ENCODE results near the gene SPON2.

The SPON2 gene

GRCh38 chr4:1172228-1172851 lies at the start of gene SPON2:
TSS of gene SPON2 (minus strand) at chr4:1172583.
- in situ Hi-C loops (cut with MboI; ENCODE audit: low sequenced_read_pairs): no loop called here

DNA sequence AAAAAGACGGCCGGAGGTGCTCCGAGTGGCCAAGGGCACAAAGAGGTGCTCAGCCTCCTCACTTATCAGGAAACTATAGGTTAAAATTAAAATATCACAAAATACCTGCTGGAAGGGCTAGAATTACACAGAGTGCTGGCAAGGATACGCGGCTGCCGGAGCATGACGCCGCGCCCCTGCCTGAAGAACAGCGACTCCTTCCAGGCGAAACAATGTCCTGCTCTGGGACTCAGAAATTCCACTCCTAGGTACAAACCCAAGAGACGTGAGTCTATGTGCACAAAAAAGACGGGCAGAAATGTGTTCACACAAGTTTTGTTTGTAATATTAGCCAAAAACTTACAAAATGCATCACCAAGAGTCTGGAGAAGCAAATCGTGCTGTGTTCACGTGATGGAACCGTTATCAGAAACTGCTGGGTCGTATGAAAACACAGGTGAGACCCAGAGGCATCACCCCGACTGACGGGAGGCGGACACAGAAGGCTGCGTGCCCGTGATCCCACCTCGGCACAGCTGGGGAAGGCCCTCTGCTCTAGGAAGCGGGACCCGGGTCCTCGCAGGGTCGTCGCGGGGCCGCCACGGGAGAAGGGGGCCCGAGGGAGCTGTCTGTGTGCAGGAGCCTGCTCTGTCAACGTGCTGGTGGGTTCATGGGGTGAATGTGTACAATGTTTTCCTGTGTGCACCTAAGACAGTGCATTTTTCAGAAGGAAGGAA lies 48.9 kb upstream of the SPON2 start:
- in situ Hi-C loops (cut with MboI; ENCODE audit: low sequenced_read_pairs): no loop called here

GRCh38 chr4:1220566-1220965 lies 48.2 kb upstream of the SPON2 start:
- in situ Hi-C loops (cut with MboI; ENCODE audit: low sequenced_read_pairs): no loop called here

- in situ Hi-C loops (cut with MboI; ENCODE audit: low sequenced_read_pairs): no loop called here
These were observed 47.2 kb upstream of the SPON2 start for GRCh38 chr4:1219566-1219950.

- in situ Hi-C loops (cut with MboI; ENCODE audit: low sequenced_read_pairs): no loop called here
These were observed 46.5 kb upstream of the SPON2 start for GRCh38 chr4:1218634-1219565.

GRCh38 chr4:1217366-1217765 lies 45.0 kb upstream of the SPON2 start:
- in situ Hi-C loops (cut with MboI; ENCODE audit: low sequenced_read_pairs): no loop called here

DNA sequence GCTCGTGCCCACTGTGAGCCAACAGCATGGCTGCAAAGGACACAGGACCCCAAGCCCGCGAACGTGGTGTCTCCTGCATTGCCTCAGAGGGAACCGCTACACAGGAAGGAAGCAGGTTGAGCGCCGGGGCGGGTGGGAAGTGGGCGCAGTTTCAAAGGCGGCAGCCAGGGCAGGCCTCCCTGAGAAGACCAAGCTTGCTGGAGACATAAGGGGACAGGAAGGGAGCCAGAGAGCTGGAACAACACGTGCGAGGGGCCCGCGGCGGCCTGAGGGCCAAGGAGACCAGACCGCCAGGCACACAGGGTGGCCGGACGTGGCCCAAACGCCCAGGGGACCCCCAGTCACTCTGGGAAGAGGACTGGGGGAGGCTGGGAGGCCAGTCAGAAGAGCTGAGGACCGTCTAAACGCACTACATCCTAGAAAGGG lies 44.5 kb upstream of the SPON2 start:
- in situ Hi-C loops (cut with MboI; ENCODE audit: low sequenced_read_pairs): no loop called here

- in situ Hi-C loops (cut with MboI; ENCODE audit: low sequenced_read_pairs): no loop called here
These were observed 43.8 kb upstream of the SPON2 start for GRCh38 chr4:1216076-1216614.

DNA sequence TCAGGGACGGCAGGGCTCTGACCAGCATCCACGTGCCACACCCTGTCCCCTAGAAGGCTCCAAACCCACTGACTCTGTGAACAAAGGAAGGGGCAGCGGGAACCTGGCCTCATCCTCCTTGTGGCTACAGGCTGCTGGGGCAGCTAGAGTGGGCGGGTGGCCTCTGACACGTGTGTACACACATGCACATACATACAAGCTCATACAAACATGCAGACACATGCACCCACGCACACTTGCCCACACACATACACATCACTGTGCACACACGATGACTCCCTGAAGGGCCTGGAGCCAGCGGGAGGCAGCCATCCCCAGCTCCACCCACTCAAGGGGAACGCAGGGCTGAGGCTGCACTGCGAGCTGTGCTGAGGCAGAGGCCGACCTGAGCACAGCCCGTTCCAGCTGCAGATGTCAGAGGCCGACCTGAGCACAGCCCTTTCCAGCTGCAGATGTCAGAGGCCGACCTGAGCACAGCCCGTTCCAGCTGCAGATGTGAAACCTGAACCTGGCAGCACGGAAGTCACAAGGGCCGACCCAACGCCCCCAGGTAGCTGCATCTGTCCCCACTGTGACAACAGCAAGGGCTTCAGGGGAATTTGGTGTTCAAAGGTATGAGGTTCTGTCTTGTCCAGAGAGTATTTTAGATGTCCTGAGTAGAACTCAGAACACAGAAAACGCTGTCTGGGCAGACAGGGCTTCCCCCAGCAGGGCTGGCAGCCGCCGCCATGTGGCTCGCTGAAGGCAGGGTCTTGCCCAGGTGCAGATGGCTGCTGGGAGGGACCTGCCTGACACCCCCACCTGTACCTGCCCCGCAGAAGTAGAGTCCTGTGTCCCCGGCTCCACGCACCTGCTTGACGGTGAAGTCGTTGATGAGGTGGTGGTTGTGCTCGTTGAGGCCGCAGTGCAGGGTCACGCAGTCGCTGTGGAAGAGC lies 43.0 kb upstream of the SPON2 start:
- in situ Hi-C loops (cut with MboI; ENCODE audit: low sequenced_read_pairs): no loop called here

- in situ Hi-C loops (cut with MboI; ENCODE audit: low sequenced_read_pairs): no loop called here
These were observed 42.0 kb upstream of the SPON2 start for GRCh38 chr4:1214101-1215095.

DNA sequence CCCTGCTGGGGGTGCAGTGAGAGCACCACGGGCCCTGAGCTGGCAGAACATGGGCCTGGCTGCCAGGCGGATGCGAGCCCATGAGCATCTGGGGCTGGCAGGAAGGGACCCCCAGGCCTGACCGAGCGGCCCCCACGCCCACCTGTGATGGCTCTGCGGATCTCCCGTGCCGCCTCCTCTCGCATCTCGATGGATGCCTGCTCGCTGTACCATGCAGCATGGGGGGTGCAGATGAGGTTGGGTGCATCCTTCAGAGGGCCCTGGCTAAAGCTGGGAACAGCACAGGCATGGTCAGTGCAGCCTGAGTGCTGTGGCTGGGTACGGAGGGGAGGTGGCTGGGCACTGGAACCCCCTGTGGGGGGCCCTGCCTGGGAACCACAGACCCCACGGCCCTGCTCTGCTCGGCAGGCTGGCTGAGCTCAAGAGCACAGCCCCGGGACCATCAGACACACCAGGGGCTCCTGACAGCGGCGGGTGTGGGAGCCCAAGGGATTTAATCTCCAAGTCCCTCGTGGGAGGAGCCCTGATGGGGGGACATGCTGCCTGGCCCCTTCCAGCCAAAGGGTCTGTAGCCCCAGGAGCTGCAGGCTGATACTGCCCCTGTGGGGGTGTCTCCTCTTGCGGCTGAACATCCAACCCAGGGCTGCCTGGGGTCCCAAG lies 41.1 kb upstream of the SPON2 start:
- in situ Hi-C loops (cut with MboI; ENCODE audit: low sequenced_read_pairs): no loop called here

GRCh38 chr4:1212546-1213335 lies 40.4 kb upstream of the SPON2 start:
- in situ Hi-C loops (cut with MboI; ENCODE audit: low sequenced_read_pairs): no loop called here

- in situ Hi-C loops (cut with MboI; ENCODE audit: low sequenced_read_pairs): no loop called here
These were observed 39.6 kb upstream of the SPON2 start for GRCh38 chr4:1211891-1212545.

GRCh38 chr4:1211371-1211770 lies 39.0 kb upstream of the SPON2 start:
- in situ Hi-C loops (cut with MboI; ENCODE audit: low sequenced_read_pairs): no loop called here

DNA sequence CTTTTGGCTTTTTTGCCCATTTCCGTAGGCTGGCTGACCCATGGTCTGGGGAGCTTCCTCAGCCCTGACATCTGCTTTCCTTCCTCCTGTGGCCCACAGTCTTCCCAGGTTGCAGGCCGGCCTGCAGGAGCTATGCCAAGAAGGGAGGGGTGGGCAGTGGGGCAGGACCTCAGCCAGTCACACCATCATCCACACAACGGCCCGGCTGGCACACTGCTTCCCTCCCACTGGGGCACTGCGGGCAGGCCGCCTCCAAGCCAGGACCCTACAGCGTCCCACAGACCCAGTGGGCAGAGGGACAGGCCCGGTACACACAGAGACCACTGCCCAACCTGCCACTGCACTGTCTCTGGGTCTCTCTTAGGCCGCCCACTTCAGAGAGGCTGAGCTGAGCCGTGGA lies 38.6 kb upstream of the SPON2 start:
- in situ Hi-C loops (cut with MboI; ENCODE audit: low sequenced_read_pairs): no loop called here

GRCh38 chr4:1210241-1210841 lies 38.0 kb upstream of the SPON2 start:
- in situ Hi-C loops (cut with MboI; ENCODE audit: low sequenced_read_pairs): no loop called here

GRCh38 chr4:1209821-1210220 lies 37.4 kb upstream of the SPON2 start:
- in situ Hi-C loops (cut with MboI; ENCODE audit: low sequenced_read_pairs): no loop called here
